GM21529 (cell line): ENCODE results near the gene TRAF3IP3.
A peak's percentile ranks its signal among the peaks of the same experiment; 100 is the strongest.

ENCODE experiments used
- ATAC-seq: cut with Tn5 transposase; IDR thresholded peaks from one replicate; pipeline ENCODE4 v1.9.1; 2021; ENCODE audit not compliant: unreplicated experiment

TRAF3IP3 gene

DNA sequence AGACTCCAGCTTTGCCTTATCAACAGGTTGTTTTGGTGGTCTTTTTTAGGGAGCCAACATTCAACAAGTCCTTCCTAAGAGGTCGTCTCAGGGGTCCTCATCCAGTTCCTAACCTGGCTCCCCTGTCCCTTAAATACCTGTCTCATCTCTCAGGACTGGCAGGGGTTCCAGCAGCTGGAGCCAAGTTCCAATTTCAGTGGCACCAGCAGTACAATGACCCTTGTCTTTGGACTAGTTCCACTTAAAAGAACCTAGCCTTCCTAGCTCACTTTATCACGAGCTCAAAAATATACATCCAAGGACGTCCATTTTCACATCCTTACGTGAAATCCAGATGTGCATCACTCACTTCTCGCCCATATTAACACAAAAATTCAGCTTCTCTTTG, 18.7 kb upstream of the TRAF3IP3 start:
- ATAC-seq, result no peak

DNA sequence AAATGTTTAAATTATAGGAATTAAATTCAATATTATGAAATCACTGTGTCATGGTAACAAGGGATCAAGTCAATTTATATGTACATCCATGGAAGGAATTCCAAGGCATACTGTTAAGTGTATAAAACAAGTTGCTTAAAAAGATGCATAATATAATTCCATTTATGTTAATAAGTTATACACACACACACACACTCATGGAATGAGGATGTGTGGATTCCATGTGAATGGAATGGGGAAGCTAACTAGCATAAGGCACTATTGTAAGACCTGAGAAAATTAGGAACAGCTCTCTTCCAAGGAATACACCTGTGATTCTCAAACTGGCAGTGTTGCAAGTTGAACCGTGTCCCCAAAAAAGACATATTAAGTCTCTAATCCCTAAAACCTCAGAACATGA, 17.6 kb upstream of the TRAF3IP3 start:
- no peak for ATAC-seq

- ATAC-seq, result no peak
Measured at GRCh38 chr1:209741193-209741592, 14.7 kb upstream of the TRAF3IP3 start.

GRCh38 chr1:209741889-209742288, 14.0 kb upstream of the TRAF3IP3 start:
- ATAC-seq, result no peak

- no peak for ATAC-seq
Measured at GRCh38 chr1:209742409-209743144, 13.3 kb upstream of the TRAF3IP3 start.

DNA sequence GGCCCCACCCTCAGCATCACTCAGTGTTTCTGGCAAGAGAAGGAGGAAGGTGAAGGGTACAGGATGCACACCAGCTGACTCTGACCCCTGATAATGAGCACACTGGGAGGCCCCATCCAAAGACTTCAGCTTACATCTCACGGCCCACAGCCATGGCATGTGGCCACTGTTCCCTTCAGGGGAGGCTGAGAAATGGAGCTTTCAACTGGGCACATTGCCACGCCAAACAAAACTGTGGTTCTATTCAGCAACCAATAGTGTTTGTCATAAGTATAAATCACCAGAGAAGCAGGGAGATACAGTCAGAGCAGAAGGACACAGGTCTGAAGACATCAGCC, 12.7 kb upstream of the TRAF3IP3 start:
- no peak for ATAC-seq

DNA sequence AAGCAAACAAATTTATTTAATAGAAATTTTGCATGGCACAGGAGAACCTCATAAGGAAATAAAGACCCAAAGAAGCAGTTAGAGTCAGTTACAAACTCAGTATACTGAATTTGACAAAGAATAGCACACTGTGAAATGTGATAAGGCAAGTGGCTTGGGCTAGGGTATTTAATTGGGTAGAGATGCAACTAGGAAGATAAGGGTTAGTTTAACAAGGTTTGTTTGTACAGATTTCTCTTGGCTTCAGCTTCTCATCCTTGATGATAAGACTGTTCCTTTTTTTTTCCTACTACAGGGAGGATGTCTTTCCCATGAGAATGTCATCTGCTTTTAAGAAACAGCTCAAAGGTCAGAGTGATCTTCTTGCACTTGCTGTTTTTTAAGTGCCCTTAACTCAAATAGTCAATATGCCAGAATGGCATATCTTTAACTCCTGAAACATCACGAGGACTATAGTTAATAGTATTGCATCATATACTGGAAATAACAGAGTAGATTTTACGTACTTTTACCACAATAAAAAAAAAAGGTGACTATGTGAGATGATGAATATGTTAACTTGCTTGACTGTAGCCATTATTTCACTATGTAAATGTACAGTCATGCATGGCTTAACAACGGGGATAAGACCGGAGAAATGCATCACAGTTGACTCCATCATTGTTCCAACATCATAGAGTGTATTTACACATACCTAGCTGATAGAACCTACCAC, 9.2 kb upstream of the TRAF3IP3 start:
- ATAC-seq, result no peak

DNA sequence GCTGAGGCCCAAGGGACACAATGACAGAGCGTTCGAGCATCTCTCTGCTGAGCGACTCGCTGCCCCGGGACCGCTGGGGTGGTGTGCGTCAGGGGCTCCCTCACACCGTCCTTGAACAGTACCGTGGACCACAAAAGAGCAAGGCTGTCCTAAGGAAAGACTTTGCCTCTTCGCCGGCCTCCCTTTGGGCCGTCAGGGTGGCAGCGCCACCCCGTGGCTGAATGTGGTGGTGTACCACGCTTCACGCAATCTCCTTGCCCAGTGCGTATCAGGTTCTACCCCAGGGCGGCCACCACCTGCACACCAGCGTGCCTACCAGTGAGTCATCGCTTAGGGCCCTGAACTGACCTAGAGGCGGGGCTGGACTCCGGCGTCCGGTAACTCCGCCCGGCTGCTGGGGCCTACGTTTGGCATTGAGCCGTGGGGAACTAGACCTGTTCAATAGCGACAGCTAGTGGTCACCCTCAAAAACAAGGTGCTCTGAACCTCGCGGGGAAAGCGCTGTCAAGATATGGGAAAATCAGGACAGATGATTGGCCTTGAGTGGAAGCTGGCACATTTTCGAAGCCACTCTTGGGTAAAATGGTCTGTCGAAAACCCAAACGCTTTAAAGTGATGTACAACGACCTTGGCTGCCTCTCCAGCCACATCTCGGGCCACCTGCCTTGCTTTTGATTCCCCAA, 8.1 kb upstream of the TRAF3IP3 start:
- ATAC-seq, result peak; percentile 63

GRCh38 chr1:209748620-209749019, 7.2 kb upstream of the TRAF3IP3 start:
- no peak for ATAC-seq

DNA sequence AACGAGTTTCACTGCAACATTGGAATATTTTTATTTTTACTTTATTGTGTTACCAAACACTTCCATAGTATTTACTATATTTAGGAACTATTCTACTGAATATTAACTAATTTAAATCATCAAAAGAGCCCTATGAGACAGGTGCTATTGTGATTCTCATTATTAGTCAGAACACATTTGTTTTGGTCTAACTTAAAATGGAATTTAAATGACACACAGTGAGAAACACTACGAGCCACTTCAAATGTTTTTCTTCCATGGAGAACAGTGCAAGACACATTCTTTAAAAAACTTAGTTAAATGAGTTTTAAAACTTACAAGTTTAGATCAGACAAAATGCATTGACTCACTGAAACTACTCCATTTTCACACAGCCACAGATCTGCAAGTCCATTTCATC, 6.6 kb upstream of the TRAF3IP3 start:
- ATAC-seq, result no peak

DNA sequence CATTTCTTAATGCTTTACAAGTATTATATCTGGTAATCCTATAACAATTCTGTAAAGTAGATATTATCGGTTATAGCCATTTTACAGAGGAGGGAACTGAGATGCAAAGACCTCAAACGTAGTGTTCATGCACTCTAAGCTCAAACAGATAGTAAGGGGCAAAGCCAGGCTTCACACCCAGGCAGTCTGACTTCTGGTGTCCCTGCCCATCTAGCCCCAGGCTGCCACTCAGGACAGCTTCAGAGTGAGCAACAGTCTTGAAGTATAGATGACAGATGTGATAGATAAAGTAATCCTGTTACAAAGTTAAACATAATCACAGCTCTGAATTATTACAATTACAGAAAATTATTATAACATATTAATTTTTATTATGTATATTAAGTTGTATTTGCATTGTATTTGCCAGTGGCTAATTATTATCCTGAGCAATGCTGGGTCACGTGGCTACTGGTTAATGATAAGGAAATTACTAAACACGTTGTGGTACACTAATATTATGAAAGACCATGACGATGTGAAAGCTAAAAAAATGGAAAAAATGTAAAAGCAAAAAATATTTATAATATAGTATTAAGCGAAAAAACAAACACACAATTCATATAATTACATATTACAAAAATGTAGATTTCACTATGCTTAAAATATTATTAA, 6.1 kb upstream of the TRAF3IP3 start:
- ATAC-seq, result no peak

- ATAC-seq, result peak; percentile 48
Measured at GRCh38 chr1:209751627-209752231, 4.1 kb upstream of the TRAF3IP3 start.

GRCh38 chr1:209752890-209753289, 3.0 kb upstream of the TRAF3IP3 start:
- ATAC-seq, result no peak

DNA sequence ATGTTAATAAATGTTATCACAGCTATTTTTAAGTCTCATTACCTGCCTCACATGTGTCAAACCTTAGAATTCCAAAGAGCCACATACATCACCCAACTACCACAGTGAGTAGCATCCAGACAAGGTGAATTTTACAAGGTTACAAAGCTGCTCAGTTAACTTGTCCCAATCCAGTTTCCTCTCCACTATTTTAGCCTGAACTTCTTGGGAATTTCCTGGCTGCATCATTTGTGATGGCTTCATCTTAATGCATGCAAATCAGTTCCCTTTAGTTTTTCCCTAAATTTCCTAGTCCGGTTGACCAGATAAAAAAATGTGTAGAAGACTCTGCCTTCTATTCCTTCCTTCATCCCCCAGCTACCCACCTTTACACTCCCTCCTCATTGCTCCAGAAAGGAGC, 597 bp upstream of the TRAF3IP3 start:
- ATAC-seq, result no peak

DNA sequence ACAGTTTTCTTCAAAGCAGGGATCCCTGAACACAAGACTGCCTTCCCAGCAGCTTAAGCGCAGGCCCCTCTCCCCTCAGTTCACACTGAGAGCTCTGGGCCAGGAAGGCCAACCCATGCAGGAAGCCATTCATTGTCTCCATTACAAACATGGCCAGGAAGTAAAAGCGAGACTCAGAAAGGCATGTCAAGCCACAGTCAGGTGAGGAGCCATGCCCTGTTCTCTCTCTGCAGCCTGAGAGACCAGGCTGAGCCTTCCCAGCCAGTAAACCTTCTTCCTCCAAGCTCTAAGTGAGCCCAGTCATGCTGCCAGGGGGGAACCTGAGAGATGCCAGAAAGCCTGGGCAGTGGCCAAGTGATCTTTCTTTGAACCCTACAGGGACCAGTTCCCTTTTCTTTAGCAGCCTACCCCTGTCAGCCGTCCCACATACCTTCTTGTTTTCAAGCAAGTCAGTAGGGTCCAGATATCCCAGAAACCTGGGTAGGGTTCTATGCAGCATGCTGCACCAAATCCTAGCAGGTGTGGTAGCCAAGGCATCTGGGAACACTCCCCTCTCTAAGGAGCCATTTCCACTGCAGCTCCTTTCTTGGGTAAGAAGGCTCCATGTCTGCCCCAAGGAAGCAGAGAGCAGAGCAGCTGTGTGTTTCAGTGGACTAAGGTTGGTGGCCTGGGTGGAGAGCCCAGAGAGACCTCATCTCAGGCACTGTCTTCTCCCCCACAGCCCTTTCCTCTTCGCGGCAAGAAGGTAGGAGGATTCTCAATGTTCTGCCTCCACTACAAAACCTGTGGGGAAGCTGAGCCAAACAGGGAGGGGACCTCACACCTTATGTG, 977 bp downstream of the TRAF3IP3 start:
- ATAC-seq, result peak; percentile 35

DNA sequence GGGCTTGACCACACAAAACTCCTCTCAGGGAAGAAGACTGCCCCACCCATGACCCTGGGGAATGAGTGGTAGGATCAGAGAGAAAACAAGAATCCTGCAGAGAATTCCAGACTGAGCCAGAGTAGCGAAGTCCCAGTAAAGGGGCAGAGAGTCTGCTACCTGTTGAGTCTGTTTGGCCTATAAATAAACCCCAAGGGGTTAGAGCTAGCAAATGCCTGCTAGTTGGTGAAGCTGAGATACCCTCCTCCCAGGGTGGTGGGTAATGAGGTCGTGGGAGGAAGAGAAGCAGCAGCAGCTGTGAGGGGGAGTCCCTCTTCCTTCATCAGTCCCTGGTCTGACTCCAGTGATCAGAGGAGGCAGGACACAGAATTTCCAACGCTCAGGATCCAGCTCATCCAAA, 2.5 kb downstream of the TRAF3IP3 start:
- no peak for ATAC-seq

- no peak for ATAC-seq
Measured at GRCh38 chr1:209759829-209760359, 4.0 kb downstream of the TRAF3IP3 start.

- no peak for ATAC-seq
Measured at GRCh38 chr1:209761011-209761635, 5.3 kb downstream of the TRAF3IP3 start.

GRCh38 chr1:209766051-209766450, 10.2 kb downstream of the TRAF3IP3 start:
- ATAC-seq, result no peak

- ATAC-seq, result no peak
Measured at GRCh38 chr1:209767096-209767495, 11.2 kb downstream of the TRAF3IP3 start.
